A673 (cell line): ENCODE measurements around the gene SDK1.

Experiments used
- EZH2 ChIP-seq: fragments of 200-600 bp; sonication (generic); IDR thresholded peaks from 2 replicates; pipeline ENCODE4 v1.6.1; 2017; ENCODE audit warnings: borderline replicate concordance, low read depth, mild to moderate bottlenecking, mixed read lengths, antibody characterized with exemption, low read length; ENCODE audit not compliant: poor library complexity, severe bottlenecking
- TF ChIP-seq, protein P1 (sequence below): fragments of 300-800, 200-600 bp; sonication (generic); conservative IDR thresholded peaks from 2 replicates; pipeline ENCODE4 v1.5.1; 2017; ENCODE audit warnings: low read depth, mild to moderate bottlenecking, antibody characterized with exemption, low read length, moderate library complexity, mixed read lengths

DNA sequence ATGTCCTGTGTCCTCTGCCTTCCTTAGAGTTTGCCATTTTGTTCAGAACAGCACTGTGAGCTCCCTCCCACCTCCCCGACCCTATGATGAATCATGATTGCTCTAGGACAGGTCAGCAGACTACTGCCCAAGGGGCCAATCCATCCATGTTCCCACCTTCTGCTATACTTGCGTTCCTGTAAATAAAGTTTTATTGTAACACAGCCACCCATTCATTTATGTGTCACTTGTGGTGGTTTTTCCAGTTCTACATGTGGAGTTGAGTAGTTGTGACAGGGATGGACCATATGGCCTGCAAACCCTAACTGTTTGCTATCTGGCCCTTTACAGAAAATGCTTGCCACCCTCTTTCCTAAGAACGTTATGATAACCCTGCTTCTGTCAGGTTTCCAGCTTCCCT, 387.8 kb downstream of the SDK1 start:
- TF ChIP-seq, protein P1, sequence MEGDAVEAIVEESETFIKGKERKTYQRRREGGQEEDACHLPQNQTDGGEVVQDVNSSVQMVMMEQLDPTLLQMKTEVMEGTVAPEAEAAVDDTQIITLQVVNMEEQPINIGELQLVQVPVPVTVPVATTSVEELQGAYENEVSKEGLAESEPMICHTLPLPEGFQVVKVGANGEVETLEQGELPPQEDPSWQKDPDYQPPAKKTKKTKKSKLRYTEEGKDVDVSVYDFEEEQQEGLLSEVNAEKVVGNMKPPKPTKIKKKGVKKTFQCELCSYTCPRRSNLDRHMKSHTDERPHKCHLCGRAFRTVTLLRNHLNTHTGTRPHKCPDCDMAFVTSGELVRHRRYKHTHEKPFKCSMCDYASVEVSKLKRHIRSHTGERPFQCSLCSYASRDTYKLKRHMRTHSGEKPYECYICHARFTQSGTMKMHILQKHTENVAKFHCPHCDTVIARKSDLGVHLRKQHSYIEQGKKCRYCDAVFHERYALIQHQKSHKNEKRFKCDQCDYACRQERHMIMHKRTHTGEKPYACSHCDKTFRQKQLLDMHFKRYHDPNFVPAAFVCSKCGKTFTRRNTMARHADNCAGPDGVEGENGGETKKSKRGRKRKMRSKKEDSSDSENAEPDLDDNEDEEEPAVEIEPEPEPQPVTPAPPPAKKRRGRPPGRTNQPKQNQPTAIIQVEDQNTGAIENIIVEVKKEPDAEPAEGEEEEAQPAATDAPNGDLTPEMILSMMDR: no peak
- no peak for TF ChIP-seq EZH2
